Measurements from ENCODE around the gene SRM. TPM values are rescaled to one million over a fixed set of nuclear protein-coding genes. Genes with fewer than 3 reads are reported as not detected.
A peak's percentile ranks its signal among the peaks of the same experiment; 100 is the strongest.
"Not testable (repeated sequence)": the region's sequence is repeated elsewhere in the genome, so short reads cannot be mapped to it uniquely, and the experiment has no call there.

Gene SRM
- polyA plus RNA-seq, 3 donors, result 23.2 to 43.2 (median 37.6) TPM

- H2AFZ ChIP-seq (ENCODE audit: insufficient read depth, low read depth, low read length, poor library complexity, severe bottlenecking), result peak overlapping the region; percentile 99
- DNase-seq, result no peak
- H3K27me3 Mint-ChIP-seq (ENCODE audit: low read depth in 3 of 3), result no peaks in the 10 kb centered on the region
- intact Hi-C loops (cut with micrococcal nuclease), result loop anchor here in 1 of 2 donors (5.0 to 10.0 kb wide), 2 partner anchors 82 to 166 kb away; partner anchors contain the start of gene MTOR
- no peaks in the 10 kb centered on the region for H4K20me1 ChIP-seq (ENCODE audit: insufficient read depth, low read length)
- WGBS (ENCODE audit: insufficient coverage), result 0% methylated on average over 2 of the region's 5 CpGs
- H3K4me2 ChIP-seq (replicated peaks; ENCODE audit: extremely low read depth, low read length, poor library complexity, severe bottlenecking), result peak overlapping the region; percentile 70
- peaks cover 23% of the 10 kb centered on the region for H3K79me2 ChIP-seq (ENCODE audit: insufficient read depth, low read length)
- H3K4me3 Mint-ChIP-seq, result peak overlapping the region; percentile 89 to 96
- peak overlapping the region; percentile 91 to 96 (median 96) for H3K4me3 ChIP-seq (replicated peaks in 1 of 3; ENCODE audit: low read depth in 2 of 3, low read length in 3 of 3)
- H3K9me3 ChIP-seq (replicated peaks in 1 of 2; ENCODE audit: control insufficient read depth in 1 of 2, insufficient read depth in 1 of 2, low read length in 2 of 2), result no peaks in the 10 kb centered on the region
- H3K4me1 Mint-ChIP-seq, result peaks cover 9% of the 10 kb centered on the region
- H3K27ac ChIP-seq (ENCODE audit: low read depth in 1 of 2, low read length in 2 of 2), result peak overlapping the region; percentile 20 to 87
- peaks cover 12 to 15% of the 10 kb centered on the region in 2 donors for H3K4me1 ChIP-seq (ENCODE audit: control insufficient read depth in 1 of 2, insufficient read depth in 2 of 2, low read length in 2 of 2)
- no peak for TF ChIP-seq CTCF (IDR thresholded peaks at IDR 0.05)
- H3K36me3 Mint-ChIP-seq, result peaks cover 13 to 38% of the 10 kb centered on the region in 2 donors
- peak overlapping the region; percentile 97 for H3K9ac ChIP-seq (ENCODE audit: insufficient read depth, low read length, poor library complexity, severe bottlenecking)
- no peaks in the 10 kb centered on the region for H3K27me3 ChIP-seq (ENCODE audit: control insufficient read depth in 2 of 2, insufficient read depth in 2 of 2, low read length in 2 of 2)
- H3K27ac Mint-ChIP-seq, result peak overlapping the region; percentile 53 to 87 (median 79)
- H3K9me3 Mint-ChIP-seq, result no peaks in the 10 kb centered on the region
- H3K36me3 ChIP-seq (replicated peaks in 1 of 2; ENCODE audit: control insufficient read depth in 1 of 2, insufficient read depth in 2 of 2, low read length in 2 of 2), result peaks cover 30 to 42% of the 10 kb centered on the region in 2 donors
These were observed 39.1 kb upstream of the SRM start for GRCh38 chr1:11098931-11099309.

GRCh38 chr1:11083784-11084183 lies 24.0 kb upstream of the SRM start:
- not testable (repeated sequence) for H2AFZ ChIP-seq (ENCODE audit: insufficient read depth, low read depth, low read length, poor library complexity, severe bottlenecking); H3K4me3 ChIP-seq (replicated peaks in 1 of 3; ENCODE audit: low read depth in 2 of 3, low read length in 3 of 3)
- no CpG with 5 or more reads among the region's 3 CpGs for WGBS (ENCODE audit: insufficient coverage)

More at GRCh38 chr1:11083784-11084183, 24.0 kb upstream of the SRM start:
- H3K9me3 ChIP-seq (replicated peaks in 1 of 2; ENCODE audit: control insufficient read depth in 1 of 2, insufficient read depth in 1 of 2, low read length in 2 of 2); H3K27me3 Mint-ChIP-seq (ENCODE audit: low read depth in 3 of 3); H4K20me1 ChIP-seq (ENCODE audit: insufficient read depth, low read length); H3K79me2 ChIP-seq (ENCODE audit: insufficient read depth, low read length); H3K4me2 ChIP-seq (replicated peaks; ENCODE audit: extremely low read depth, low read length, poor library complexity, severe bottlenecking); DNase-seq; H3K9me3 Mint-ChIP-seq; H3K27ac Mint-ChIP-seq; H3K4me1 ChIP-seq (ENCODE audit: control insufficient read depth in 1 of 2, insufficient read depth in 2 of 2, low read length in 2 of 2); H3K4me3 Mint-ChIP-seq; intact Hi-C loops (cut with micrococcal nuclease); H3K4me1 Mint-ChIP-seq; H3K9ac ChIP-seq (ENCODE audit: insufficient read depth, low read length, poor library complexity, severe bottlenecking); H3K27ac ChIP-seq (ENCODE audit: low read depth in 1 of 2, low read length in 2 of 2); H3K27me3 ChIP-seq (ENCODE audit: control insufficient read depth in 2 of 2, insufficient read depth in 2 of 2, low read length in 2 of 2): not testable (repeated sequence)
- peaks cover 61 to 70% of the 10 kb centered on the region in 2 donors for H3K36me3 ChIP-seq (replicated peaks in 1 of 2; ENCODE audit: control insufficient read depth in 1 of 2, insufficient read depth in 2 of 2, low read length in 2 of 2)
- H3K36me3 Mint-ChIP-seq, result peaks cover 60 to 72% of the 10 kb centered on the region in 2 donors

Measured in CD14-positive monocyte (primary cell).